ENCODE measurements around the gene ADAM22. TPM values are rescaled to one million over a fixed set of nuclear protein-coding genes. Genes with fewer than 3 reads are reported as not detected.

The ADAM22 gene
- total RNA-seq, 2 donors from 2014 or later = 0.32 to 0.82 TPM

- H3K27me3 Mint-ChIP-seq = peaks cover 14% of the 10 kb centered on the region
- ATAC-seq (replicated peaks) = no peak
- H3K36me3 Mint-ChIP-seq (ENCODE audit: low read depth) = no peaks in the 10 kb centered on the region
- no peak overlapping the region for H3K4me3 Mint-ChIP-seq
- no peak overlapping the region for H3K27ac Mint-ChIP-seq
- H3K4me1 Mint-ChIP-seq = peaks cover 5% of the 10 kb centered on the region
- H3K9me3 Mint-ChIP-seq = no peaks in the 10 kb centered on the region
Observed at GRCh38 chr7:88224601-88225275, 290.7 kb downstream of the ADAM22 start.

DNA sequence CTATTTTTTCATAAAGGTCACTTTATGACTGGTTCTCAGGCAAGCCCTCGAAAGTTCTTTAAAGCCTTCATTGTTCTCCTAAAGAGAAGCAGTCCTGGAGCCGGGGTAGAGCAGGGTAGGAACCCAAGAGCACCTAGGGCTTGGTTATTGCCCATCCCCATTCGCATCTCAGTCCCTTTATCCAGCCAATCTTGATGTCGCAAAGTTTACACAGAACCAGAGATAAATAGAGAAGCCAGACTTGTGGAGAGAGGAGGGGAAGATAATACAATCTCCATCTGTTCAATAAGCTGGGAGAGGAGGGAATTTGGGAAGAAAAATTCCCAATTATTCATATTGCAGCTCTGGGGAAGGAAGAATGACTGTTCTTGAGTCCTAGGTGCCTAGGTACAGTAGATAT is 292.1 kb downstream of the ADAM22 start:
- H3K9me3 Mint-ChIP-seq = no peaks in the 10 kb centered on the region
- no peaks in the 10 kb centered on the region for H3K36me3 Mint-ChIP-seq (ENCODE audit: low read depth)
- H3K4me1 Mint-ChIP-seq = peaks cover 2% of the 10 kb centered on the region
- H3K27ac Mint-ChIP-seq = no peak overlapping the region
- no peak overlapping the region for H3K4me3 Mint-ChIP-seq
- ATAC-seq (replicated peaks) = no peak
- peaks cover 19% of the 10 kb centered on the region for H3K27me3 Mint-ChIP-seq

GRCh38 chr7:88226886-88227516 is 292.9 kb downstream of the ADAM22 start:
- Mint-ChIP-seq H3K27ac (no peak overlapping the region), H3K4me3 (no peak overlapping the region), H3K4me1 (no peaks in the 10 kb centered on the region), H3K36me3 (ENCODE audit: low read depth) (no peaks in the 10 kb centered on the region), H3K27me3 (peaks cover 19% of the 10 kb centered on the region), H3K9me3 (no peaks in the 10 kb centered on the region)
- ATAC-seq (replicated peaks) = peak; percentile 32

DNA sequence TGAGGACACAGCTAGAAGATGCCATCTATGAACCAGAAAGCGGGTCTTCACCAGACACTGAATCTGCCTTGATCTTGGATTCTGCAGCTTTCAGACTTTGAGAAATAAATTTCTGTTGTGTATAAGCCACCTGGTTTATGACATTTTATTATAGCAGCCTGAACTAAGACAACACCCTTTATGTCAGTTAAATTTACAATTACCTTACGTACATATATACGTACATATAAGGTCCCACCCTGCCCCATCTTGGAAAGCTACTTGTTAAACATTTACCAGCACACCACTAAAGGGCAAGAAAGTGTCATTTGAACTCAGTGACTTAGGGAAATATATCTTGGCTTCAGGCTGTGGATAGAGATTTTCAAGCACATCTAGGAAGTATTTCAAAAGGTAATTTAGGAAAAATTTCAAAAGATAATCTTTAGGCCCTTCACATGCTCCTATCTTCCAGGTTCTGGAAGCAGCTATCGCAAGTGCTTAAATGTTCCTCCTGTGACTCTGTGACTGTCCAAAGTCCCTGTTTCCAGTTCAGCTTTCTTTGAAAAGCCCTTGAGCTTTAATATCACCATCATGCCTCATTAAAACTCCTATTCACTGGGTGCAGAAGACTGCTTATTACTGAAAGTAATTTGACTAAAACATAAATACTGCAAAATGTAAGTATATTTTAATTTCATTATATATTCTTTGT is 295.4 kb downstream of the ADAM22 start:
- Mint-ChIP-seq H3K4me3 (no peak overlapping the region), H3K4me1 (no peaks in the 10 kb centered on the region), H3K27ac (no peak overlapping the region), H3K27me3 (peaks cover 23% of the 10 kb centered on the region), H3K36me3 (ENCODE audit: low read depth) (no peaks in the 10 kb centered on the region), H3K9me3 (no peaks in the 10 kb centered on the region)
- ATAC-seq (replicated peaks) = no peak

DNA sequence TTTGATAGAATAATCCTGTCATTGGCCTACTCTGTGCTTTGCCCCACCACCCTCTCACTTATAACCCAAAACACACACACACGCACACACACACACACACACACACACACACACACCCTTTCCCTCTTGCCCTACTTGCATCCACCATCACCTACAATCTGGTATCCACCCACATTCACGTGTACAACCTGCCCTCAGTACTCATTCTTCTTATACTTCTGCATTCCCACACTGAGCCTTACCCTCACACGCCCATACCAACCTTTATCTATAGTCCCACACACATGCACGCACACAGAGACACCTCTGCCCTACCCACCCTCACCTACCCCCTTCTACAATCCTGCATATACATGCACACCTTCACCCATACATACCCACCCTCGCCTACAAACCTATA is 296.6 kb downstream of the ADAM22 start:
- Mint-ChIP-seq H3K4me1 (no peaks in the 10 kb centered on the region), H3K36me3 (ENCODE audit: low read depth) (no peaks in the 10 kb centered on the region), H3K9me3 (no peaks in the 10 kb centered on the region), H3K4me3 (no peak overlapping the region), H3K27me3 (peaks cover 30% of the 10 kb centered on the region), H3K27ac (no peak overlapping the region)
- no peak for ATAC-seq (replicated peaks)

GRCh38 chr7:88233828-88234227 is 299.8 kb downstream of the ADAM22 start:
- no peak for ATAC-seq (replicated peaks)
- peaks cover 22% of the 10 kb centered on the region for H3K27me3 Mint-ChIP-seq
- no peaks in the 10 kb centered on the region for H3K36me3 Mint-ChIP-seq (ENCODE audit: low read depth)
- H3K9me3 Mint-ChIP-seq = no peaks in the 10 kb centered on the region
- H3K4me3 Mint-ChIP-seq = no peak overlapping the region
- no peak overlapping the region for H3K27ac Mint-ChIP-seq
- H3K4me1 Mint-ChIP-seq = no peaks in the 10 kb centered on the region

DNA sequence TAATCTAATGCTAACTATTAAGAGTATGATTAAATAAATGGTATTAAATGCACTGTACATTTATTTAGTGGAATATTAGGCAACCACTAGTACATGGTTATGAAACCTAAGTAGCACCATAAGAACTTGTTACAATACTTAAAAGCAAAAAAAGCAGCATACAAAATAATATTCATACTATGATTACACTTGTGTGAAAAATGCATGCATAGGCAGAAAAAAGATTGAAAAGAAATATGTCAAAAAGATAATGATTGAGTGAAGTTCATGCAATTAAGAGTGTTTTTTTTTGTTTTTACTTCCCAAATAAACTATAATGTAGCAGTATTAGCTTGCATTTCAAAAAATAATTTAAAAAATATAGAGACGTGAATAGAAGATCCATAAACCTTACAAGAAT is 305.8 kb downstream of the ADAM22 start:
- Mint-ChIP-seq H3K4me1 (no peaks in the 10 kb centered on the region), H3K27ac (no peak overlapping the region), H3K4me3 (no peak overlapping the region), H3K9me3 (no peaks in the 10 kb centered on the region), H3K27me3 (peaks cover 11% of the 10 kb centered on the region), H3K36me3 (ENCODE audit: low read depth) (no peaks in the 10 kb centered on the region)
- no peak for ATAC-seq (replicated peaks)

DNA sequence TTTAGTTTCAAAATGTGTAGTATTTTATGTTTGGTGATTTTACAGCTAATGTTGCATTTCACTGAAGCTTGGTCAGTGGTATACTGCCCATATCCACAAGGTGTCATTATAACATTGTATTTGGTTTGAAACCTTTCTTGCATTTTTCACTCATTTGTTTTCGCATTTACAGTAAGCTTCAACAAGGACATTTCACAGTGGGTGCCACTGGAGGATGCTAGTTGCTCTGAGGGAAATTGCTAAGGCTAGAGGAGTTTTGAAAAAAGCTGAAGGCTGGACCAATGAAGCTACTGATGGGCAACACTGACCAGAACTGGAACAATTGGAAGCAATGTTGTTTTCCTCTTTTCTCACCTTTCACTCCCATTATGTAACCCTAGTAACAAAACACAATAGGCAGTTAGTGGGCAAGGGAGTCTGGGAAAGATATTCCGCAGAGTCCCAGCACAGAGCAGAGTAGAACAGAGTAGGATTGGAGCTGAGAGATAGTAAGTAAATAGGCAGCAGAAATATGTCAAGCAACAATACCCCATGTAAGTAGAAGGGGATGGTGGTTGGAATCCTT is 309.4 kb downstream of the ADAM22 start:
- no peaks in the 10 kb centered on the region for H3K36me3 Mint-ChIP-seq (ENCODE audit: low read depth)
- H3K4me3 Mint-ChIP-seq = no peak overlapping the region
- peaks cover 9% of the 10 kb centered on the region for H3K27me3 Mint-ChIP-seq
- no peaks in the 10 kb centered on the region for H3K4me1 Mint-ChIP-seq
- no peaks in the 10 kb centered on the region for H3K9me3 Mint-ChIP-seq
- no peak for ATAC-seq (replicated peaks)
- no peak overlapping the region for H3K27ac Mint-ChIP-seq

DNA sequence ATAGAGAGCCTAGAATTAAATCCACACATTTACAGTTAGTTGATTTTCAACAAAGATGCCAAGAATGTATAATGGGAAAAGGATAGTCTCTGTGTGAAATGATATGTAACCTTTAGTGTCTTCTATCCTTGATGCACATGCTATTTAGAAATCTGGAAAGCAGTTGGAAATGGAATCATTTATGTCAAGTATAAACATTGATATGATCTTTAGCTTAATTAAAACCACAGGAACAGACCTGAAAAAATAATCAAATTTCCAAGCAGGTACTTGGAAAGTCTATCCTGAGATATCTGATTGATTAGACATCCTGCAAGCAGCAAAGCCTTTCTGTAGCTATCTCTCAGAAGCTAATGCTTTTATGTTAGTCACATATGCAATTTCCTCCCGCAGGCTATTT is 310.2 kb downstream of the ADAM22 start:
- Mint-ChIP-seq H3K9me3 (no peaks in the 10 kb centered on the region), H3K4me1 (no peaks in the 10 kb centered on the region), H3K27me3 (peaks cover 13% of the 10 kb centered on the region), H3K36me3 (ENCODE audit: low read depth) (no peaks in the 10 kb centered on the region), H3K4me3 (no peak overlapping the region), H3K27ac (no peak overlapping the region)
- ATAC-seq (replicated peaks) = no peak

Other genes starting within 250 kb of the ADAM22 start
- gene SLC25A40, start 57.9 kb upstream of the ADAM22 start, total RNA-seq = 10 to 100 TPM; 45.1 to 47.1 TPM
- 10 to 100 TPM; 50.8 to 76.4 TPM for gene DBF4, start 57.8 kb upstream of the ADAM22 start, total RNA-seq

Measured in activated T-helper 17 cell treated with anti-CD3 and anti-CD28 coated beads, Interleukin-2, amount 50 U/mL, for 72 hours (primary cell).